HepG2 (cell line): Measurements from ENCODE around the gene PAEP. TPM values are rescaled to one million over a fixed set of nuclear protein-coding genes. Genes with fewer than 3 reads are reported as not detected.

ENCODE experiments used
- ATAC-seq: fragments of 200-7000 bp; cut with Tn5 transposase; 3 replicates; pipeline ENCODE4 v1.9.1; 2020; ENCODE audit warnings: mild to moderate bottlenecking, moderate library complexity
- BruUV-seq: library from RNA; stranded (reverse); fragments of 400-500 nt; replicated peaks from 2 replicates; lab custom pipeline; 2021; lab: Mats Ljungman, UMichigan
- CTCF ChIA-PET: fragments of 300-600 bp; formaldehyde crosslinking; extraction: SDS; loops from one replicate; lab custom pipeline; 2021; ENCODE audit warnings: low total read pairs, inconsistent platforms, low intra/inter-chr PET ratio; lab: Yijun Ruan, JAX
- POLR2A ChIA-PET: fragments of 350-600 bp; sonication (Branson Sonifier 250); formaldehyde crosslinking; loops from one replicate; lab custom pipeline; 2020; ENCODE audit warnings: antibody characterized with exemption, inconsistent platforms; lab: Yijun Ruan, JAX
- DNase-seq: peaks from one replicate; pipeline ENCODE4 v3.0.0-alpha.2; 2015; ENCODE audit warnings: low spot score
- FAIRE-seq: peaks from 3 replicates; lab custom pipeline; 2011; peaks lifted over from hg19 to GRCh38; lab: Jason Lieb, UNC
- H2AFZ ChIP-seq: one replicate; pipeline ENCODE4 v1.6.1; 2011; ENCODE audit warnings: low read length, inconsistent platforms
- H3K27ac ChIP-seq: fragments of 300-600 bp; 3 replicates; pipeline ENCODE4 v1.8.0; 2011; ENCODE audit warnings: mixed run types, mild to moderate bottlenecking, mixed read lengths, low read length, inconsistent platforms; ENCODE audit not compliant: insufficient read depth; ENCODE audit errors: extremely low read length
- H3K27me3 ChIP-seq, 2 experiments: fragments of 200-600 bp in 1 of 2; 2 replicates in 1 of 2; 3 replicates in 1 of 2; pipeline versions ENCODE4 v1.6.0 to v1.8.0; 2011; ENCODE audit warnings: low read length in 2 of 2, mild to moderate bottlenecking in 2 of 2, moderate library complexity in 2 of 2, inconsistent platforms in 1 of 2; ENCODE audit not compliant: insufficient read depth in 2 of 2, control insufficient read depth in 1 of 2
- H3K36me3 ChIP-seq, 2 experiments: fragments of 200-600 bp in 1 of 2; replicated peaks in 1 of 2; 2 replicates in 1 of 2; 3 replicates in 1 of 2; pipeline versions ENCODE4 v1.5.1 to v1.8.0; 2011; ENCODE audit warnings: low read length in 2 of 2, inconsistent platforms in 1 of 2; ENCODE audit not compliant: insufficient read depth in 2 of 2, control insufficient read depth in 1 of 2
- H3K4me1 ChIP-seq: 2 replicates; pipeline ENCODE4 v1.5.1; 2012; ENCODE audit warnings: low read length, inconsistent platforms; ENCODE audit not compliant: insufficient read depth
- H3K4me2 ChIP-seq: 2 replicates; pipeline ENCODE4 v1.6.0; 2011; ENCODE audit warnings: low read depth, low read length, inconsistent platforms
- H3K4me3 ChIP-seq, 3 experiments: fragments of 200-600 bp in 1 of 3; sonication (generic), shearing (Covaris generic) in 1 of 3; replicated peaks in 1 of 3; 2 replicates each; pipeline ENCODE4 v1.5.1; 2011 to 2016; ENCODE audit warnings: low read length in 3 of 3, inconsistent platforms in 2 of 3, low read depth in 2 of 3, mild to moderate bottlenecking in 2 of 3, control low read depth in 1 of 3, mixed read lengths in 1 of 3; ENCODE audit not compliant: insufficient read depth in 1 of 3
- H3K79me2 ChIP-seq: one replicate; pipeline ENCODE4 v1.6.1; 2011; ENCODE audit warnings: low read length, inconsistent platforms; ENCODE audit not compliant: insufficient read depth
- H3K9ac ChIP-seq: 2 replicates; pipeline ENCODE4 v1.6.0; 2011; ENCODE audit warnings: mild to moderate bottlenecking, low read depth, low read length, inconsistent platforms; ENCODE audit not compliant: insufficient read depth
- H3K9me3 ChIP-seq: 2 replicates; pipeline ENCODE4 v1.5.1; 2012; ENCODE audit warnings: mild to moderate bottlenecking, low read length
- H4K20me1 ChIP-seq: 2 replicates; pipeline ENCODE4 v1.6.0; 2011; ENCODE audit warnings: inconsistent platforms, mild to moderate bottlenecking, low read length, moderate library complexity; ENCODE audit not compliant: insufficient read depth
- GLI4 ChIP-seq: sonication (generic); formaldehyde crosslinking; IDR thresholded peaks from 2 replicates; pipeline ENCODE4 v1.5.1; 2020; ENCODE audit warnings: missing genetic modification reagents, mild to moderate bottlenecking, moderate library complexity, borderline replicate concordance
- LCORL ChIP-seq, 2 experiments: fragments of 450-650 bp in 1 of 2; sonication (generic) in 1 of 2; formaldehyde crosslinking in 1 of 2; IDR thresholded peaks; 2 replicates each; pipeline versions ENCODE4 v1.5.0 to v1.6.1; 2017 to 2020; ENCODE audit warnings: antibody characterized with exemption in 1 of 2, missing genetic modification reagents in 1 of 2
- NFRKB ChIP-seq: fragments of 450-650 bp; IDR thresholded peaks from 2 replicates; pipeline ENCODE4 v1.6.1; 2017
- RARG ChIP-seq: sonication (generic); formaldehyde crosslinking; IDR thresholded peaks from 2 replicates; pipeline ENCODE4 v1.4.0; 2020; ENCODE audit warnings: low read depth, mild to moderate bottlenecking, missing genetic modification reagents
- SPEN ChIP-seq: sonication (generic); formaldehyde crosslinking; IDR thresholded peaks from 2 replicates; pipeline ENCODE4 v1.5.1; 2020; ENCODE audit warnings: low read depth, mild to moderate bottlenecking, missing genetic modification reagents
- TEAD3 ChIP-seq: optimal IDR thresholded peaks from 2 replicates; pipeline ENCODE3; 2016; ENCODE audit warnings: borderline replicate concordance
- ZNF30 ChIP-seq: sonication (generic); formaldehyde crosslinking; IDR thresholded peaks from 2 replicates; pipeline ENCODE4 v1.5.0; 2020; ENCODE audit warnings: mild to moderate bottlenecking, missing genetic modification reagents
- ZNF34 ChIP-seq: sonication (generic); formaldehyde crosslinking; IDR thresholded peaks from 2 replicates; pipeline ENCODE4 v1.4.0; 2020; ENCODE audit warnings: mild to moderate bottlenecking, missing genetic modification reagents, borderline replicate concordance
- ZNF343 ChIP-seq: sonication (generic); formaldehyde crosslinking; IDR thresholded peaks from 2 replicates; pipeline ENCODE4 v1.4.0; 2020; ENCODE audit warnings: mild to moderate bottlenecking, missing genetic modification reagents
- ZNF460 ChIP-seq: sonication (generic); formaldehyde crosslinking; IDR thresholded peaks from 2 replicates; pipeline ENCODE4 v1.5.1; 2020; ENCODE audit warnings: missing genetic modification reagents, mild to moderate bottlenecking, borderline replicate concordance
- ZNF572 ChIP-seq: sonication (generic); formaldehyde crosslinking; IDR thresholded peaks from 2 replicates; pipeline ENCODE4 v1.5.1; 2020; ENCODE audit warnings: mild to moderate bottlenecking, missing genetic modification reagents
- ZNF781 ChIP-seq: sonication (generic); formaldehyde crosslinking; IDR thresholded peaks from 2 replicates; pipeline ENCODE4 v1.5.1; 2020; ENCODE audit warnings: borderline replicate concordance, mild to moderate bottlenecking, missing genetic modification reagents; ENCODE audit errors: not compliant biosample characterization
- ZSCAN20 ChIP-seq: sonication (generic); formaldehyde crosslinking; IDR thresholded peaks from 2 replicates; pipeline ENCODE4 v1.4.0; 2020; ENCODE audit warnings: missing genetic modification reagents, mild to moderate bottlenecking, borderline replicate concordance
- ZSCAN29 ChIP-seq: sonication (generic); formaldehyde crosslinking; conservative IDR thresholded peaks from 2 replicates; pipeline ENCODE4 v1.4.0; 2020; ENCODE audit warnings: mild to moderate bottlenecking, missing genetic modification reagents
- WGBS: methylation state at CpG from one replicate; pipeline ENCODE4 v1.1.6; 2017; ENCODE audit warnings: low lambda C conversion rate; 5-methylcytosine and 5-hydroxymethylcytosine counted together
- in situ Hi-C: cut with HindIII; loops from 2 replicates; pipeline ENCODE4 v1.10.0; 2017; ENCODE audit warnings: low pct_unique_long_range_greater_than_20kb; ENCODE audit not compliant: extremely low pct_ligation_motif_present
- intact Hi-C: fragments of 100-400 bp; cut with micrococcal nuclease; formaldehyde crosslinking; loops from one replicate; pipeline ENCODE4 v1.10.0; 2022; ENCODE audit not compliant: unreplicated experiment
- polyA plus RNA-seq, 8 experiments: library from polyadenylated mRNA; depleted of rRNA in 3 of 8; stranded (reverse) in 7 of 8; unstranded in 1 of 8; fragments of >200 nt; fragmentation: Illumina TruSeq in 4 of 8; extraction: Trizol in 4 of 8; gene quantifications; 2 replicates each; pipeline versions ENCODE4 v1.2.1 to v1.2.3, GENCODE V29; 2011 to 2016; ENCODE audit warnings: low read depth in 4 of 8, missing spikeins in 1 of 8, mixed read lengths in 1 of 8; ENCODE audit not compliant: insufficient read depth in 1 of 8
- total RNA-seq, 5 experiments: library from RNA; depleted of rRNA; stranded (reverse); fragments of >200 nt; fragmentation: Illumina TruSeq; extraction: Trizol; gene quantifications; 2 replicates each; pipeline ENCODE4 v1.2.3, GENCODE V29; 2016; ENCODE audit warnings: low read depth in 1 of 5
- TF ChIP-seq, protein P1 (sequence below): sonication (generic); formaldehyde crosslinking; IDR thresholded peaks from 2 replicates; pipeline ENCODE4 v1.8.0; 2022; ENCODE audit warnings: missing genetic modification reagents, low read depth, mild to moderate bottlenecking, borderline replicate concordance
- TF ChIP-seq, protein P2 (sequence below): sonication (generic); formaldehyde crosslinking; IDR thresholded peaks from 2 replicates; pipeline ENCODE4 v1.5.1; 2020; ENCODE audit warnings: mild to moderate bottlenecking, missing genetic modification reagents, moderate library complexity
- TF ChIP-seq, protein P3 (sequence below): sonication (generic); formaldehyde crosslinking; IDR thresholded peaks from 2 replicates; pipeline ENCODE4 v1.4.0; 2020; ENCODE audit warnings: low read depth, mild to moderate bottlenecking, missing genetic modification reagents
- TF ChIP-seq, protein P4 (sequence below): sonication (generic); formaldehyde crosslinking; conservative IDR thresholded peaks from 2 replicates; pipeline ENCODE4 v1.8.0; 2022; ENCODE audit warnings: low read depth, missing genetic modification reagents

Gene PAEP
- total and polyA plus RNA-seq, 2 of the 13 experiments (the other 11 are each of a cell fraction or from before 2014, with no cell fraction given), result 0.75 to 10.8 TPM

DNA sequence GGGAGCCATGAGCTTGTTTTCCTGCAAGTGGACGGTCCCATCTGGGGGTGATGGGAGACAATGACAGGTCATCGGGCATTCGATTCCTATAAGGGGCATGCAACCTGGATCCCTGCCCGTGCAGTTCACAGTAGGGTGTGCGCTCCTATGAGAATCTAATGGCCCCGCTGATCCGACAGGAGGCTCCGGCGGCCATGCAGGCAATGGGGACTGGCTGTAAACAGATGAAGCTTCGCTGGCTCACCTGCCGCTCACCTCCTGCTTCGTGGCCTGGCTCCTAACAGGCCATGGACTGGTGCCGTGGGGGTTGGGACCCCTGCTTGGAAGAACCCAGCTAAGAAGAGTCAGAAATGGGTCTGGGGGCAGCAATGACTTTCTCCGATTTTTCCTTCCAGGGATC lies 21.0 kb downstream of the PAEP start:
- Histone ChIP-seq H4K20me1 (no peaks in the 10 kb centered on the region), H3K79me2 (no peaks in the 10 kb centered on the region)
- intact Hi-C loops, result no loop called here
- no peak for TF ChIP-seq ZNF34 (CRISPR knock-in tag)
- TF ChIP-seq SPEN (CRISPR knock-in tag), result no peak
- TF ChIP-seq, protein P1, sequence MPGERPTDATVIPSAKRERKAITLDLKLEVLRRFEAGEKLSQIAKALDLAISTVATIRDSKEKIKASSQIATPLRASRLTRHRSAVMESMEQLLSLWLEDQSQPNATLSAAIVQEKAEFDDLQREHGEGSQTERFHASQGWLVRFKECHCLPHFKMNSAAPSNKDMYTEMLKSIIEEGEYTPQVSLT, result no peak
- TF ChIP-seq ZSCAN20 (CRISPR knock-in tag), result no peak
- no peak for TF ChIP-seq GLI4 (CRISPR knock-in tag)
- no peak for TF ChIP-seq RARG (CRISPR knock-in tag)
- no peak for TF ChIP-seq ZNF30
- TF ChIP-seq TEAD3 (CRISPR knock-in tag), result no peak
- no peak for TF ChIP-seq ZNF781 (CRISPR knock-in tag)
- TF ChIP-seq, protein P2, sequence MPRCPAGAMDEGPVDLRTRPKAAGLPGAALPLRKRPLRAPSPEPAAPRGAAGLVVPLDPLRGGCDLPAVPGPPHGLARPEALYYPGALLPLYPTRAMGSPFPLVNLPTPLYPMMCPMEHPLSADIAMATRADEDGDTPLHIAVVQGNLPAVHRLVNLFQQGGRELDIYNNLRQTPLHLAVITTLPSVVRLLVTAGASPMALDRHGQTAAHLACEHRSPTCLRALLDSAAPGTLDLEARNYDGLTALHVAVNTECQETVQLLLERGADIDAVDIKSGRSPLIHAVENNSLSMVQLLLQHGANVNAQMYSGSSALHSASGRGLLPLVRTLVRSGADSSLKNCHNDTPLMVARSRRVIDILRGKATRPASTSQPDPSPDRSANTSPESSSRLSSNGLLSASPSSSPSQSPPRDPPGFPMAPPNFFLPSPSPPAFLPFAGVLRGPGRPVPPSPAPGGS, result no peak
- TF ChIP-seq ZNF572 (CRISPR knock-in tag), result no peak
- TF ChIP-seq ZNF343 (CRISPR knock-in tag), result no peak
- TF ChIP-seq ZNF460 (CRISPR knock-in tag), result no peak
- TF ChIP-seq LCORL (IDR thresholded peaks at IDR 0.05), result no peak
- TF ChIP-seq LCORL (CRISPR knock-in tag; IDR thresholded peaks at IDR 0.05), result no peak
- TF ChIP-seq, protein P3, sequence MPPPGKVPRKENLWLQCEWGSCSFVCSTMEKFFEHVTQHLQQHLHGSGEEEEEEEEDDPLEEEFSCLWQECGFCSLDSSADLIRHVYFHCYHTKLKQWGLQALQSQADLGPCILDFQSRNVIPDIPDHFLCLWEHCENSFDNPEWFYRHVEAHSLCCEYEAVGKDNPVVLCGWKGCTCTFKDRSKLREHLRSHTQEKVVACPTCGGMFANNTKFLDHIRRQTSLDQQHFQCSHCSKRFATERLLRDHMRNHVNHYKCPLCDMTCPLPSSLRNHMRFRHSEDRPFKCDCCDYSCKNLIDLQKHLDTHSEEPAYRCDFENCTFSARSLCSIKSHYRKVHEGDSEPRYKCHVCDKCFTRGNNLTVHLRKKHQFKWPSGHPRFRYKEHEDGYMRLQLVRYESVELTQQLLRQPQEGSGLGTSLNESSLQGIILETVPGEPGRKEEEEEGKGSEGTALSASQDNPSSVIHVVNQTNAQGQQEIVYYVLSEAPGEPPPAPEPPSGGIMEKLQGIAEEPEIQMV, result no peak
- no peak for TF ChIP-seq NFRKB
- TF ChIP-seq, protein P4, sequence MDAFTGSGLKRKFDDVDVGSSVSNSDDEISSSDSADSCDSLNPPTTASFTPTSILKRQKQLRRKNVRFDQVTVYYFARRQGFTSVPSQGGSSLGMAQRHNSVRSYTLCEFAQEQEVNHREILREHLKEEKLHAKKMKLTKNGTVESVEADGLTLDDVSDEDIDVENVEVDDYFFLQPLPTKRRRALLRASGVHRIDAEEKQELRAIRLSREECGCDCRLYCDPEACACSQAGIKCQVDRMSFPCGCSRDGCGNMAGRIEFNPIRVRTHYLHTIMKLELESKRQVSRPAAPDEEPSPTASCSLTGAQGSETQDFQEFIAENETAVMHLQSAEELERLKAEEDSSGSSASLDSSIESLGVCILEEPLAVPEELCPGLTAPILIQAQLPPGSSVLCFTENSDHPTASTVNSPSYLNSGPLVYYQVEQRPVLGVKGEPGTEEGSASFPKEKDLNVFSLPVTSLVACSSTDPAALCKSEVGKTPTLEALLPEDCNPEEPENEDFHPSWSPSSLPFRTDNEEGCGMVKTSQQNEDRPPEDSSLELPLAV (CRISPR knock-in tag), result no peak
- TF ChIP-seq ZSCAN29 (CRISPR knock-in tag), result no peak
- TF ChIP-seq, all 625 proteins: peak for 0
- Histone ChIP-seq H3K27me3 (peaks cover 1 to 52% of the 10 kb centered on the region in 2 experiments; a peak in 3 of 5 replicates), H3K4me3 (no peak overlapping the region), H3K36me3 (no peaks in the 10 kb centered on the region), H3K4me2 (no peak overlapping the region), H3K4me1 (no peaks in the 10 kb centered on the region), H3K27ac (no peak overlapping the region), H3K9me3 (no peaks in the 10 kb centered on the region), H3K9ac (no peak overlapping the region), H2AFZ (no peak overlapping the region)
- ChIA-PET CTCF (no interaction called here), POLR2A (no interaction called here)
- 7% methylated on average over 10 of the region's 14 CpGs for WGBS
- DNase-seq (no peak), ATAC-seq (no peak), FAIRE-seq (no peak)
- BruUV-seq, result no TSS peak
- in situ Hi-C loops, result no loop called here
